ENCODE results near the gene GPANK1. TPM values are rescaled to one million over a fixed set of nuclear protein-coding genes. Genes with fewer than 3 reads are reported as not detected.
A peak's percentile ranks its signal among the peaks of the same experiment; 100 is the strongest.

GPANK1 gene
- 17.8 TPM for polyA plus RNA-seq (2012; ENCODE audit: insufficient read length, low read depth)

GRCh38 chr6:31664790-31665500 lies at the start of gene GPANK1:
GPANK1 (minus strand) TSS chr6:31664997; CDS start chr6:31664478, 519 bp downstream.
- TF ChIP-seq SIN3A (IDR thresholded peaks at IDR 0.05; ENCODE audit: borderline replicate concordance, insufficient read depth, low read length) = 0 out of 2 replicates have a peak, but pooled peaks have one; percentile 66
- no peak for TF ChIP-seq TAF1 (IDR thresholded peaks at IDR 0.05; ENCODE audit: borderline replicate concordance, insufficient read depth, low read length)
- TF ChIP-seq FOXP2 (optimal IDR thresholded peaks at IDR 0.05; ENCODE audit: borderline replicate concordance, extremely low read depth, extremely low read length, insufficient read depth) = peak; percentile 95
- no peak for TF ChIP-seq REST (IDR thresholded peaks at IDR 0.05; ENCODE audit: insufficient read depth in 1 of 2, low read depth in 2 of 2, low read length in 2 of 2)
- peak; percentile 56 for TF ChIP-seq POLR2AphosphoS5 (IDR thresholded peaks at IDR 0.05; ENCODE audit: low read depth, low read length)

- TF ChIP-seq FOXP2 (optimal IDR thresholded peaks at IDR 0.05; ENCODE audit: borderline replicate concordance, extremely low read depth, extremely low read length, insufficient read depth) = no peak
- TF ChIP-seq SIN3A (IDR thresholded peaks at IDR 0.05; ENCODE audit: borderline replicate concordance, insufficient read depth, low read length) = no peak
- no peak for TF ChIP-seq POLR2AphosphoS5 (IDR thresholded peaks at IDR 0.05; ENCODE audit: low read depth, low read length)
- TF ChIP-seq TAF1 (IDR thresholded peaks at IDR 0.05; ENCODE audit: borderline replicate concordance, insufficient read depth, low read length) = no peak
- no peak for TF ChIP-seq REST (IDR thresholded peaks at IDR 0.05; ENCODE audit: insufficient read depth in 1 of 2, low read depth in 2 of 2, low read length in 2 of 2)
These were observed 49.3 kb upstream of the GPANK1 start for GRCh38 chr6:31713991-31714684.

GRCh38 chr6:31713465-31713864 lies 48.7 kb upstream of the GPANK1 start:
- TF ChIP-seq REST (IDR thresholded peaks at IDR 0.05; ENCODE audit: insufficient read depth in 1 of 2, low read depth in 2 of 2, low read length in 2 of 2) (no peak), FOXP2 (optimal IDR thresholded peaks at IDR 0.05; ENCODE audit: borderline replicate concordance, extremely low read depth, extremely low read length, insufficient read depth) (no peak), SIN3A (IDR thresholded peaks at IDR 0.05; ENCODE audit: borderline replicate concordance, insufficient read depth, low read length) (no peak), TAF1 (IDR thresholded peaks at IDR 0.05; ENCODE audit: borderline replicate concordance, insufficient read depth, low read length) (no peak), POLR2AphosphoS5 (IDR thresholded peaks at IDR 0.05; ENCODE audit: low read depth, low read length) (no peak)

GRCh38 chr6:31712296-31712695 lies 47.5 kb upstream of the GPANK1 start:
- TF ChIP-seq FOXP2 (optimal IDR thresholded peaks at IDR 0.05; ENCODE audit: borderline replicate concordance, extremely low read depth, extremely low read length, insufficient read depth) (no peak), SIN3A (IDR thresholded peaks at IDR 0.05; ENCODE audit: borderline replicate concordance, insufficient read depth, low read length) (no peak), TAF1 (IDR thresholded peaks at IDR 0.05; ENCODE audit: borderline replicate concordance, insufficient read depth, low read length) (no peak), REST (IDR thresholded peaks at IDR 0.05; ENCODE audit: insufficient read depth in 1 of 2, low read depth in 2 of 2, low read length in 2 of 2) (no peak), POLR2AphosphoS5 (IDR thresholded peaks at IDR 0.05; ENCODE audit: low read depth, low read length) (no peak)
